Ishikawa (cell line): ENCODE measurements around the gene DNAJC18.

Experiments
- CEBPB ChIP-seq: IDR thresholded peaks from 2 replicates; pipeline ENCODE4 v1.6.1; 2012
- EP300 ChIP-seq: IDR thresholded peaks from 2 replicates; pipeline ENCODE4 v1.6.1; 2012; ENCODE audit warnings: borderline replicate concordance
- MAX ChIP-seq: IDR thresholded peaks from 2 replicates; pipeline ENCODE4 v1.6.1; 2012
- RAD21 ChIP-seq: IDR thresholded peaks from 2 replicates; pipeline ENCODE4 v1.6.1; 2012; ENCODE audit warnings: low read depth
- TCF12 ChIP-seq: IDR thresholded peaks from 2 replicates; pipeline ENCODE4 v1.6.1; 2012; ENCODE audit warnings: low read depth
- YY1 ChIP-seq: IDR thresholded peaks from 2 replicates; pipeline ENCODE4 v1.6.1; 2012; ENCODE audit warnings: low read depth
- TF ChIP-seq, protein P1 (sequence below): IDR thresholded peaks from 2 replicates; pipeline ENCODE4 v1.6.1; 2012; ENCODE audit warnings: low read depth, mild to moderate bottlenecking

- no peak for TF ChIP-seq CEBPB
- no peak for TF ChIP-seq RAD21
- TF ChIP-seq EP300 = no peak
- TF ChIP-seq, protein P1, sequence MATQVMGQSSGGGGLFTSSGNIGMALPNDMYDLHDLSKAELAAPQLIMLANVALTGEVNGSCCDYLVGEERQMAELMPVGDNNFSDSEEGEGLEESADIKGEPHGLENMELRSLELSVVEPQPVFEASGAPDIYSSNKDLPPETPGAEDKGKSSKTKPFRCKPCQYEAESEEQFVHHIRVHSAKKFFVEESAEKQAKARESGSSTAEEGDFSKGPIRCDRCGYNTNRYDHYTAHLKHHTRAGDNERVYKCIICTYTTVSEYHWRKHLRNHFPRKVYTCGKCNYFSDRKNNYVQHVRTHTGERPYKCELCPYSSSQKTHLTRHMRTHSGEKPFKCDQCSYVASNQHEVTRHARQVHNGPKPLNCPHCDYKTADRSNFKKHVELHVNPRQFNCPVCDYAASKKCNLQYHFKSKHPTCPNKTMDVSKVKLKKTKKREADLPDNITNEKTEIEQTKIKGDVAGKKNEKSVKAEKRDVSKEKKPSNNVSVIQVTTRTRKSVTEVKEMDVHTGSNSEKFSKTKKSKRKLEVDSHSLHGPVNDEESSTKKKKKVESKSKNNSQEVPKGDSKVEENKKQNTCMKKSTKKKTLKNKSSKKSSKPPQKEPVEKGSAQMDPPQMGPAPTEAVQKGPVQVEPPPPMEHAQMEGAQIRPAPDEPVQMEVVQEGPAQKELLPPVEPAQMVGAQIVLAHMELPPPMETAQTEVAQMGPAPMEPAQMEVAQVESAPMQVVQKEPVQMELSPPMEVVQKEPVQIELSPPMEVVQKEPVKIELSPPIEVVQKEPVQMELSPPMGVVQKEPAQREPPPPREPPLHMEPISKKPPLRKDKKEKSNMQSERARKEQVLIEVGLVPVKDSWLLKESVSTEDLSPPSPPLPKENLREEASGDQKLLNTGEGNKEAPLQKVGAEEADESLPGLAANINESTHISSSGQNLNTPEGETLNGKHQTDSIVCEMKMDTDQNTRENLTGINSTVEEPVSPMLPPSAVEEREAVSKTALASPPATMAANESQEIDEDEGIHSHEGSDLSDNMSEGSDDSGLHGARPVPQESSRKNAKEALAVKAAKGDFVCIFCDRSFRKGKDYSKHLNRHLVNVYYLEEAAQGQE = no peak
- TF ChIP-seq YY1 = no peak
- no peak for TF ChIP-seq MAX
- no peak for TF ChIP-seq TCF12
These were observed 26.2 kb downstream of the DNAJC18 start for GRCh38 chr5:139413153-139413552.
